Sciatic nerve (tissue), 2 donors: ENCODE measurements around the gene CRYGA. TPM values are rescaled to one million over a fixed set of nuclear protein-coding genes. Genes with fewer than 3 reads are reported as not detected.
"Not testable (repeated sequence)": the region's sequence is repeated elsewhere in the genome, so short reads cannot be mapped to it uniquely, and the experiment has no call there.

Experiments
- ATAC-seq: fragments of 200-7000 bp; cut with Tn5 transposase; one replicate; pipeline ENCODE4 v1.9.1; 2020; ENCODE audit warnings: mild to moderate bottlenecking, moderate library complexity
- DNase-seq: peaks from one replicate; pipeline ENCODE4 v3.0.0-alpha.2; 2020; ENCODE audit warnings: low spot score
- intact Hi-C: fragments of 100-400 bp; cut with DNase I; formaldehyde crosslinking; loops from one replicate; pipeline ENCODE4 v1.14.2; 2022
- total RNA-seq: library from RNA; stranded (reverse); fragmentation: NEBNext Ultra II Directional; extraction: Animal tissue kit (Norgen Biotek cat#: 25700); gene quantifications from one replicate; pipeline ENCODE4 v1.2.1, GENCODE V29; 2021
- donor health status: DM: no; HTN: no; CAD: no.
- donor health status: DM: no; HTN: no; CAD: no.

Gene CRYGA
- total RNA-seq, 1 donor from 2014 or later = not detected

DNA sequence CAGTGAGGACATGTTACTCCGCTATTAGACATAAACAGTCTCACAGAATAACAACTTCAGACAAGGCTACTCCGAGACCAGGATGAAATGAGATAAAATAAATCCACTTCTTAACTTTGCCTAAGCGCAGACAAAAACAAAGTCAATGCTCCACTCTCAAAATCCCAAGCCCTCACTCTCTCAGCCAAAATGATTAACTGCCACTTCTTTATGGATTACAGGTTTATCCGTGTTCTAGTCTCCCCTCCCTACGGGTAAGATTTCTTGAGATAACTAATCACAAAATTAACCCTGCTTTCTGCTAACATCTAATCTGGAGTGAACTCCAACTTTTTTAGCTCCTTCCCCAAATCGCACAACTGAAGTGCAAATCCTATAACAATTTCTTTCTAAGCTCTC, 32.7 kb downstream of the CRYGA start:
- ATAC-seq (no peak), DNase-seq (no peak)
- intact Hi-C loops = no loop called here

- no peak for DNase-seq
- intact Hi-C loops = no loop called here
- no peak for ATAC-seq
Observed at GRCh38 chr2:208129744-208130711, 33.4 kb downstream of the CRYGA start, which contains the start of gene CRYGC. Gene CRYGC, minus strand, starts transcription at chr2:208129828. Its CDS starts 36 bp downstream, at chr2:208129792.

DNA sequence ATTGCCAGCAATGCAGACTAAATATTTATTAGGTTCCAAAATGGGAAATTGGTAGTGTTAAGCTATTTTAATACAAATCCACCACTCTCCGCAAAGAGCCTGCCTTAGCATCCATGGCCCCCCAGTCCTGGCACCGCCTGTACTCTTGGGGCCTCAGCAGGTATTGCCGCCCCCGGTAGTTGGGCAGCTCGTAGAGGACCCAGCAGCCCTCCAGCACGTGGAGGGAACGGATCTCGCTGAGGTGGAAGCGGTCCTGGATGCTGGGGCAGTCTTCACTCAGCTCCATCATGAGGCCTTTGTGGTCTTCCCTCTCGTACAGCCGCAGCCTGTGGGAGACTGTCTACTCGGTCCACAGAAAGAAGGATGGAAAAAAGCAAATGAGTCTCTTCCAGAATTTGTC, 35.3 kb downstream of the CRYGA start:
- intact Hi-C loops = no loop called here
- no peak for DNase-seq
- no peak for ATAC-seq

DNA sequence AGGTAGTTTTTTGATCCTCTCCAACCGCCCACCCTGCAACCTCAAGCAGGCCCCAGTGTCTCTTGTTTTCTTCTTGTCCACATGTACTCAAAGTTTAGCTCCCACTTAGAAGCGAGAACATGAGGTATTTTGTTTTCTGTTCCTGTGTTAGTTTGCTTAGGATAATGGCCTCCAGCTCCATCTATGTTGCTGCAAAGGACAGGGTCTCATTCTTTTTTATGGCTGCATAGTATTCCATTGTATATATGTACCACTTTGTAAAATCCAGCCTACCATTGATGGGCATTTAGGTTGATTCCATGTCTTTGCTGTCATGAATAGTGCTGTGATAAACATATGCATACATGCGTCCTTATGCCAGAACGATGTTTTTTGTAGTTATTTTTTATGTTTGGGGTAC, 36.3 kb downstream of the CRYGA start:
- intact Hi-C loops = no loop called here
- no peak for DNase-seq
- ATAC-seq = no peak

DNA sequence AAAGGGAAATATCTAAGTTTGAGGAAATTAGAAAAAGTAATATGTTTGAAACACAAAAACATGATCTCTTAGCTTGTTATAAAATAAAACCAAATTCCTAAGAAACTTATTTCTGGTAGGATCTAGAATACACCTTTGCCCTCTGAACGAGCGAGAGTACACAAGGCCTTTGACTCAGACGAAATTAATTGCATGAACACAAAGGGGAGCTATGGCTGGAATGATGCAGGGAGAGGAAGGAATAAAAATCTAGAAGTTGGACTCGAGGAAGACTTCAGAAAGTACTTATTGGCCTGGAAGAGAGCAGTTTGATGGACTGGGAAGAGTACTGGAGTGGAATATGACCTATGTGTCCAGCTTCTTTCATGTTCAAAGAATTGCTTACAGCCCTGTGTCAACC, 38.1 kb downstream of the CRYGA start:
- ATAC-seq (no peak), DNase-seq (no peak)
- intact Hi-C loops = no loop called here

DNA sequence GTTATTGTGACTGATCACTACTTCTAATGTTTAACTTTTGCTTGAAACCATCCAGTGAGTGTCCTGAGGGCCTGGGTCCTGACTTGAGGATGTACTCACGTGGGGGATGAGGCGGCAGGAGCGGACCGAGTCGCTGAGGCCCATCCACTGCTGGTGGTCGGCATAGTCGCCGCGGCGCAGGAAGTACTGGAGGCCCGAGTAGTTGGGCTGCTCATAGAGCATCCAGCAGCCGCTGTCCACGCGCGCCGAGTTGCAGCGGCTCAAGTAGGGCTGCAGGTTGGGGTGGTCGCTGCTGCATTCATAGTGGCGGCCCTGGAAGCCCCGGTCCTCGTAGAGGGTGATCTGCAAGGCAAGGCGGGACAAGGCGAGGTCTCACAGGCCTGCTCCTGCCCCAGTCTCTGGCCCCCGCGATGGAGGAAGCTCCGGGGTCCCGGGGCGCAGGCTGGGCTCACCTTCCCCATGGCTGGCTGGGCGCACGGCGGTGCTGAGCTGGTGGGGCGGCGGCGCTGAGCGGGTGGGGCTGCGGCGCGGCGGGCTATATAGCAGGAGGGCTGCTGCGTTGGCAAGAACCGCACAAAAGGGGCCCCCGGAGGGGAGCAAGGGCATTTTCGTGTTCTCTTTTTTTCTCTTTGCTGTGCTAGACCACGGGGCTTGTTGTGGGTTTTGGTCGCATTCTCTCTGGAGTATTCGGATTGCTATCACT, 39.2 kb downstream of the CRYGA start, which contains the start of gene CRYGD:
TSS of gene CRYGD (minus strand) at position 512 of the 703 bp plus-strand sequence. CDS start at position 461, 51 bp downstream.
- intact Hi-C loops = not testable (repeated sequence)
- peak; percentile 28 for ATAC-seq

GRCh38 chr2:208122248-208122647, 41.1 kb downstream of the CRYGA start:
- no peak for DNase-seq
- ATAC-seq = no peak
- intact Hi-C loops = no loop called here

More for the DNA sequence above, 39.2 kb downstream of the CRYGA start, which contains the start of gene CRYGD:
- not testable (repeated sequence) for DNase-seq

DNA sequence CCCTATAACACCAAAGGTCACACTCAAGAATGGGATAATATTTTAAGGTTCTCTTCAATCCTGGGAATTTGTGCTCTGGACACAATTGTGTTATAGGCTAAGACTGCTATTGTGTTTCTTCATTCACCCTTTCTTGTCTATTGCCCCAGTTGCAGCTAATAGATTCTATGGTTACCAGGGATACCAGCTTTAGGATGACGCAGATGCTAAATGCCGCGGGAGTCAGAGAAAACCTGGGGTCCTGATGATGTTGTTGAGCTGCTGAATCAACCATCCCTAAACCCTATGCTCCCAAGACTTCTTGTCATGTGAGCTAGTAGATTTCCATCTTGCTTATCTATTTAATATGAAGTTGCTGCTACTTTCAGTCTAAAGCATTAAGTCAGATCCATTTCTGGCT, 44.5 kb downstream of the CRYGA start:
- intact Hi-C loops = no loop called here
- no peak for DNase-seq
- no peak for ATAC-seq

DNA sequence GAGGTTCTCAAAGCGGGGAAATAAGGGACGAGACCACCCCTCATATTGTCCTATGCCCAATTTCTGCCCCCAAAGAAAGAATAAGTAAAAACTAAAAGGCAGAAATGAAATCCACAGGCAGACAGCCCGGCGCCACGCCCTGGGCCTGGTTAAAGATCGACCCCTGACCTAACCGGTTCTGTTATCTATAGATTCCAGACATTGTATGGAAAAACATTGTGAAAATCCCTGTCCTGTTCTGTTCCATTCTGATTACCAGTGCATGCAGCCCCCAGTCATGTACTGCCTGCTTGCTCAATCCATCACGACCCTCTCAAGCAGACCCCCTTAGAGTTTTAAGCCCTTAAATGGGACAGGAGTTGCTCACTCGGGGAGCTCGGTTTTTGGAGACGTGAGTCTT, 46.0 kb downstream of the CRYGA start:
- intact Hi-C loops = not testable (repeated sequence)

GRCh38 chr2:208112969-208113368, 50.4 kb downstream of the CRYGA start:
- no peak for ATAC-seq
- DNase-seq = no peak
- intact Hi-C loops = no loop called here

More for the DNA sequence above, 46.0 kb downstream of the CRYGA start:
- ATAC-seq, DNase-seq: not testable (repeated sequence)

DNA sequence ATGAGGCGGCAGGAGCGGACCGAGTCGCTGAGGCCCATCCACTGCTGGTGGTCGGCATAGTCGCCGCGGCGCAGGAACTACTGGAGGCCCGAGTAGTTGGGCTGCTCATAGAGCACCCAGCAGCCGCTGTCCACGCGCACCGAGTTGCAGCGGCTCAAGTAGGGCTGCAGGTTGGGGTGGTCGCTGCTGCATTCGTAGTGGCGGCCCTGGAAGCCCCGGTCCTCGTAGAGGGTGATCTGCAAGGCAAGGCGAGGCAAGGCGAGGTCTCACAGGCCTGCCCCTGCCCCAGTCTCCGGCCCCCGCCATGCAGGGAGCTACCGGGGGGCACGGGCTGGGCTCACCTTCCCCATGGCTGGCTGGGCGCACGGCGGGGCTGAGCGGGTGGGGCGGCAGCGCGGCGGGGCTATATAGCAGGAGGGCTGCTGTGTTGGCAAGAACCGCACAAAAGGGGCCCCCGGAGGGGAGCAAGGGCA, 51.1 kb downstream of the CRYGA start:
- ATAC-seq, intact Hi-C loops, DNase-seq: not testable (repeated sequence)

Other genes with a start within 250 kb of the CRYGA start
- 23.8 TPM for gene PLEKHM3, start 138.1 kb downstream of the CRYGA start, total RNA-seq
- not detected for gene CRYGD, start 39.1 kb downstream of the CRYGA start, total RNA-seq
- not detected for gene CRYGC, start 33.8 kb downstream of the CRYGA start, total RNA-seq
- not detected for gene CRYGB, start 17.4 kb downstream of the CRYGA start, total RNA-seq
- not detected for gene C2orf80, start 26.4 kb upstream of the CRYGA start, total RNA-seq
- gene IDH1, start 91.5 kb upstream of the CRYGA start, total RNA-seq = 78.4 TPM
- gene PIKFYVE, start 102.7 kb upstream of the CRYGA start, total RNA-seq = 59.0 TPM
- 0.45 TPM for gene PTH2R, start 243.2 kb upstream of the CRYGA start, total RNA-seq